ENCODE results near the gene ULK4. TPM values are rescaled to one million over a fixed set of nuclear protein-coding genes. Genes with fewer than 3 reads are reported as not detected.

Gene ULK4
- total RNA-seq, 2 experiments from 2014 or later: 21.0 to 21.6 TPM

GRCh38 chr3:41518626-41519025 lies 443.3 kb downstream of the ULK4 start:
- H3K4me3 Mint-ChIP-seq: no peak overlapping the region
- CTCF ChIA-PET: no interaction called here
- H3K9me3 Mint-ChIP-seq: peaks cover 8% of the 10 kb centered on the region
- H3K27me3 Mint-ChIP-seq: no peaks in the 10 kb centered on the region
- H3K36me3 Mint-ChIP-seq (ENCODE audit: low read depth): peaks cover 4% of the 10 kb centered on the region
- DNase-seq: no peak
- peaks cover 10% of the 10 kb centered on the region for H3K4me1 Mint-ChIP-seq
- no peak overlapping the region for H3K27ac Mint-ChIP-seq
- POLR2A ChIA-PET: no interaction called here

- Mint-ChIP-seq H3K27ac (no peak overlapping the region), H3K9me3 (peaks cover 13% of the 10 kb centered on the region), H3K36me3 (ENCODE audit: low read depth) (peaks cover 4% of the 10 kb centered on the region), H3K4me3 (no peak overlapping the region), H3K4me1 (no peaks in the 10 kb centered on the region), H3K27me3 (no peaks in the 10 kb centered on the region)
- CTCF ChIA-PET: interaction anchor here (1.1 kb wide), 1 partner anchor 14 kb away, joined by 3 read pairs; no protein-coding TSS in a partner anchor
- POLR2A ChIA-PET: no interaction called here
- no peak for DNase-seq
These were observed 453.7 kb downstream of the ULK4 start for GRCh38 chr3:41508063-41508696.

DNA sequence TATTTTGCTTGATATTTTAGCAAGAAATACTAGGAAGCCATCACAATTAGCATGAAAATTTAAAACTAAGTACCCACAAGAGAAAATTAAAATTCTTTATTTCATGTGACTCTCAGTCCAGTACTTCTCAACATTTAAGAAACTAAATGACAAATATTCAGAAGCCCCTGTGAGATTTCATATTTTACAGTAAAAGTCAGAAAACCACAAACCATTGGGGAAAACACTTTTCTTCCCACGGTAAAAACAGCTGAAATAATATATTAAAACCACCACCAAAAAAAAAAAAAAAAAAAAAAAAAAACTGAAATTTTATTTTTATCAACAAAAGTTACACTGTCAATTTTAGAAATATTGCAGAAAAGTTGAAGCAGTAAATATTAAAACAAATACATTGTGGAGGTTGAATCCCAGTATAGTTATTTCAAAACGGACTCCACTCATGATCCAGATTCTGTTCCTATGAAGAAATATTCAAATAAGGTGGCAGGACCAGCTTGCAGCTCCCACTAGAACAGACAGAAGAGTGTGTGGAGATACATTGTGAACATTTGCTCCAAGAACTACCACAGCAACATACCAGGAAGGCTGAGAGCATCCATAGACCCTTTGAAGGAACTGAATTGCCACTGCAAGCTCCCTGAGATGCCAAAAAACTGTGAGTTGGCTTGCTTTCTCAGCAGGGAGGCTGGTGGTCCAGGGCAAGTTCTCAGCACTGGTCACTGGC lies 454.4 kb downstream of the ULK4 start:
- H3K9me3 Mint-ChIP-seq: peaks cover 12% of the 10 kb centered on the region
- no peaks in the 10 kb centered on the region for H3K27me3 Mint-ChIP-seq
- no peak overlapping the region for H3K27ac Mint-ChIP-seq
- ChIA-PET POLR2A (no interaction called here), CTCF (interaction anchor here (1.1 kb wide), 1 partner anchor 14 kb away, joined by 3 read pairs; no protein-coding TSS in a partner anchor)
- no peak for DNase-seq
- H3K4me1 Mint-ChIP-seq: no peaks in the 10 kb centered on the region
- peaks cover 4% of the 10 kb centered on the region for H3K36me3 Mint-ChIP-seq (ENCODE audit: low read depth)
- no peak overlapping the region for H3K4me3 Mint-ChIP-seq

DNA sequence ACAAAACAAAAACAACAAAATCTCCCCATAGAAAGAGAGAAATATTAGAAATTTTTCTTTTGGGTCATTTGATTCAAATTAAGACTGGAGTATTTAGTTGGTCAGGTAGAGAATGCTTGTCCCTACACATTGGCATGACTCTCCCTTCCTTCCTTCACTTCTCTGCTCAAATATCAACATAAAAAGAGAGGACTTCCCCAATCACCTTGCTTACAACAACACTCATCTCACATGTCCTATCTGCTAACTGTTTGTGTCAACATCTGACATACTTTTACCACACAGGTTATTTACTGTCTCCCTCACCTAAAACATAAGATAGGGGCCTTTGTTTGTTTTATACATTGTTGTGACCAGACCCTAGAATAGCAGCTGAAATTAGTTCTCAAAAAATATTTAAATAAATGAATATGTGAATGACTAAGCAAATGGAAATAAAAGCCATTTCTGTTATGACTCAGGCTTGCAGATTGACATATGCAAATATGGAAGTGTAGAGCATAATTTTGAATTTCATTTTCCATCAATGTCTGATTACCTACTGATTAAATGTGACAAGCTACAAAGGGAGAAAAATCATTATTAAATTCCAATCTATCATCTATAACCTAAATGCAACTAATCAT lies 457.8 kb downstream of the ULK4 start:
- ChIA-PET POLR2A (no interaction called here), CTCF (no interaction called here)
- no peak for DNase-seq
- H3K36me3 Mint-ChIP-seq (ENCODE audit: low read depth): peaks cover 3% of the 10 kb centered on the region
- no peaks in the 10 kb centered on the region for H3K9me3 Mint-ChIP-seq
- H3K27ac Mint-ChIP-seq: no peak overlapping the region
- no peaks in the 10 kb centered on the region for H3K27me3 Mint-ChIP-seq
- H3K4me3 Mint-ChIP-seq: no peak overlapping the region
- no peaks in the 10 kb centered on the region for H3K4me1 Mint-ChIP-seq

DNA sequence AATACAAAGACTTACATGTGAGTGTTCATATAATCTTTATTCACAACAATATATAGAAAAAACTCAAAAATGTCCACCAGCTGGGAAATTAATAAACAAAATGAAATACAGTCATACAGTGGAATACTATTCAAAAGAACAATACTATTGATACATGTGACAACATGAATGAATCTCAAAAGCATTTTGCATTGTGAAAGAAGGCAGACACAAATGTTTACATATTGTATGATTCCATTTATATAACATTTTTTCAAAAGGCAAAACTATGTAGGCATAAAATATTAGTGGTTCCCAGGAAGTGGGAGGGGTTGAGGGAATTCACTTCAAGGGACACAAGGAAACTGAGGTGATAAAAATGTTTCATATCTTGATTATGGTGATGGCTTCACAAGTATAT lies 459.4 kb downstream of the ULK4 start:
- Mint-ChIP-seq H3K36me3 (ENCODE audit: low read depth) (no peaks in the 10 kb centered on the region), H3K27ac (no peak overlapping the region), H3K27me3 (no peaks in the 10 kb centered on the region), H3K4me1 (no peaks in the 10 kb centered on the region), H3K4me3 (no peak overlapping the region), H3K9me3 (no peaks in the 10 kb centered on the region)
- no peak for DNase-seq
- ChIA-PET POLR2A (no interaction called here), CTCF (no interaction called here)

DNA sequence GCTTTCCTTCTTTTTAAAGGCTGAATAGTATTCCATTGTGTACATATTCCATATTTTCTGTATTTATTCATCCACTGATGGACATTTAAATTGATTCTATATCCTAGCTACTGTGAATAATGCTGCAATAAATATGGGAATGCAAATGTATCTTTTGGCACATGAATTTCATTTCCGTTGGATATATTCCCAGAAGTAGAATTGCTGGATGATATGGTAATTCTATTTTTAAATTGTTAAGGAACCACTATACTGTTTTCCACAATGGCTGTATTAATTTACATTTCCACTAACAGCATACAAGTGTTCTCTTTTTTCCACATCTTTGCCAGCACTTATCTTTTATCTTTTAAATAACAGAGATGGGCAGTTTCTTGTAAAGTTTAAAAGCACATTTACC lies 459.9 kb downstream of the ULK4 start:
- H3K36me3 Mint-ChIP-seq (ENCODE audit: low read depth): no peaks in the 10 kb centered on the region
- H3K9me3 Mint-ChIP-seq: no peaks in the 10 kb centered on the region
- no peaks in the 10 kb centered on the region for H3K4me1 Mint-ChIP-seq
- H3K27me3 Mint-ChIP-seq: no peaks in the 10 kb centered on the region
- no peak overlapping the region for H3K27ac Mint-ChIP-seq
- DNase-seq: no peak
- ChIA-PET POLR2A (no interaction called here), CTCF (interaction anchor here (0.5 kb wide), 1 partner anchor 516 kb away, joined by 3 read pairs; no protein-coding TSS in a partner anchor)
- no peak overlapping the region for H3K4me3 Mint-ChIP-seq

DNA sequence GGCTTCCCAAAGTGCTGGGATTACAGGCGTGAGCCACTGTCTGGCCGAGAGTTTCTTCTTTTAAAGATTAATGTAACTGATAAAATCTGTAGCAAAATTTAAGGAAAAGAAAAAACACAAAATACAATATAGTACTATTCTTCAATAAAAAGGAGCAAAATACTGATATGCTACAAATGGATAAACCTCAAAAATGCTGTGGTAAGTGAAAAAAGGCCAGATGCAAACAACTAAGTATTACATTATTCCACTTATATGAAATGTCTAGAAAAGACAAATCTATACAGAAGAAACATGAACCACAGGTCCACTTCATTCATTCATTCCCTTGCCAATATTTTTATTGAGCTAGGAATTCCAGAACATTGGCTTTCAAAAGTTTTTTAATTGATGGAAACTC lies 463.1 kb downstream of the ULK4 start:
- Mint-ChIP-seq H3K27ac (no peak overlapping the region), H3K4me1 (no peaks in the 10 kb centered on the region), H3K9me3 (no peaks in the 10 kb centered on the region), H3K4me3 (no peak overlapping the region), H3K27me3 (no peaks in the 10 kb centered on the region), H3K36me3 (ENCODE audit: low read depth) (no peaks in the 10 kb centered on the region)
- DNase-seq: no peak
- CTCF ChIA-PET: interaction anchor here (0.7 kb wide), 1 partner anchor 32 kb away, joined by 3 read pairs; no protein-coding TSS in a partner anchor
- POLR2A ChIA-PET: interaction anchor here (0.6 kb wide), 1 partner anchor 116 kb away, joined by 3 read pairs; no protein-coding TSS in a partner anchor

DNA sequence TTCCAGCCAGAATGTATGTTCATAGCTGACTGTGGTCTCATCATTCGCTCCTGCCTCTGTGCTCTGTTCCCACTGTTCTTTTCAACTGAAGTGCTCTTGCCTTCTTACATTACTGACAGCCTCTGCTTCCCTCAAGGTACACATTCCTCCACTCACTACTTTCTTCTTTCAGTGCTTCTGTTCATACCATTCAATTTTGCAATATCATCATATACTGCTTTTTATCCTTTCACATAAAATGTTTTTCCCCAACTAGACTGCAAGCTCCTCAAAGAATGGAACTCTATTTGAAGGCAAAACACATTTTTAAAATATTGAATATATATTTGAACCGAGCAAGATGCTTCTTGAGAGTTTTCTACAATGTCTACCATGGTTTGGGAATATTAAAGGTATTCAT lies 471.5 kb downstream of the ULK4 start:
- POLR2A ChIA-PET: no interaction called here
- DNase-seq: no peak
- H3K4me1 Mint-ChIP-seq: no peaks in the 10 kb centered on the region
- no peak overlapping the region for H3K4me3 Mint-ChIP-seq
- no peaks in the 10 kb centered on the region for H3K27me3 Mint-ChIP-seq
- no peaks in the 10 kb centered on the region for H3K9me3 Mint-ChIP-seq
- no peaks in the 10 kb centered on the region for H3K36me3 Mint-ChIP-seq (ENCODE audit: low read depth)
- CTCF ChIA-PET: interaction anchor here (0.6 kb wide), 2 partner anchors 695 to 1221 kb away, joined by 3 read pairs; no protein-coding TSS in a partner anchor
- no peak overlapping the region for H3K27ac Mint-ChIP-seq

- no peak for DNase-seq
- Mint-ChIP-seq H3K4me1 (no peaks in the 10 kb centered on the region), H3K27ac (no peak overlapping the region), H3K36me3 (ENCODE audit: low read depth) (no peaks in the 10 kb centered on the region), H3K4me3 (no peak overlapping the region), H3K27me3 (no peaks in the 10 kb centered on the region), H3K9me3 (no peaks in the 10 kb centered on the region)
- CTCF ChIA-PET: no interaction called here
- POLR2A ChIA-PET: no interaction called here
These were observed 472.7 kb downstream of the ULK4 start for GRCh38 chr3:41489231-41489630.

- no peak for DNase-seq
- no peaks in the 10 kb centered on the region for H3K27me3 Mint-ChIP-seq
- no peaks in the 10 kb centered on the region for H3K36me3 Mint-ChIP-seq (ENCODE audit: low read depth)
- no peaks in the 10 kb centered on the region for H3K4me1 Mint-ChIP-seq
- CTCF ChIA-PET: no interaction called here
- H3K4me3 Mint-ChIP-seq: no peak overlapping the region
- peaks cover 2% of the 10 kb centered on the region for H3K9me3 Mint-ChIP-seq
- no peak overlapping the region for H3K27ac Mint-ChIP-seq
- POLR2A ChIA-PET: no interaction called here
These were observed 473.4 kb downstream of the ULK4 start for GRCh38 chr3:41488501-41488900.

DNA sequence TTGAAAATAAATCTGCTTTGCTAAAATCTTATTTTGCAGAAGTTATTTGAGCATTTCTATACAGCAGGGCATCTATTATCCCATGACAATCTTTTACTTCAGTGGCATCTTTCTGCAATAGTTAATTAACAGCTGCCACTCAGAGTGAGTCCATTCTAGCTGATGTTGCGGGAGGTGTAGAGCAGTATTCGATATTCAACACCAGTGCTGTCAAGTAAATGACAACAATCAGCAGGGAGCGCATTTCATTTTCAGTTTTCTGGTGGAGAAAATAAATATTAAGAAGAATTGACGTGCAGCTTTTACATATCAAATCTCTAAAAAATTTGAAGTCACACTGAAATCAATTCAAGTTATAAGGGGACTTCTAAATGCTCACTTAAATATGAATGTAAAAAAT lies 476.4 kb downstream of the ULK4 start:
- no peaks in the 10 kb centered on the region for H3K27me3 Mint-ChIP-seq
- H3K36me3 Mint-ChIP-seq (ENCODE audit: low read depth): no peaks in the 10 kb centered on the region
- H3K9me3 Mint-ChIP-seq: peaks cover 4% of the 10 kb centered on the region
- ChIA-PET POLR2A (no interaction called here), CTCF (no interaction called here)
- DNase-seq: no peak
- no peak overlapping the region for H3K4me3 Mint-ChIP-seq
- no peaks in the 10 kb centered on the region for H3K4me1 Mint-ChIP-seq
- H3K27ac Mint-ChIP-seq: no peak overlapping the region

DNA sequence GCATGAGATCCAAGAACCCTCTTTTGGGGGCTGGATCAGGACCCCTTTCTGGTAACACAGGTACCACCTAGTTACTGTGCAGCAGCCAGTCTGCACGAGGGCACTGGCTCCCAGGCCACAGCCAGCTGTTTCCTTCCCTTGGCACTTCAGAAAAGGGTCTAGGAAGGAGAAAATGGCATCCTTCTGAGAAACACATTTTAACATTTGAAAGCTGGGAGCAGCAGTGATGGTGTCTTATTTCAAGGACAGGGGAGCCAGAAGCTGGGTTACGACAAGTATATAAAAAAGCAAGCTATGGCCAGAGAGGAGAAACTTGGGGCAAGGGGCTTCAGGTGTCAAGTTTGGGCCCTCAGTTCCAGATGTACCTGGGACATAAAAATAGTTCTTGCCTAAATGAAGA lies 479.8 kb downstream of the ULK4 start:
- no peak for DNase-seq
- ChIA-PET POLR2A (no interaction called here), CTCF (no interaction called here)
- H3K4me1 Mint-ChIP-seq: no peaks in the 10 kb centered on the region
- no peak overlapping the region for H3K27ac Mint-ChIP-seq
- H3K4me3 Mint-ChIP-seq: no peak overlapping the region
- peaks cover 7% of the 10 kb centered on the region for H3K9me3 Mint-ChIP-seq
- H3K27me3 Mint-ChIP-seq: no peaks in the 10 kb centered on the region
- no peaks in the 10 kb centered on the region for H3K36me3 Mint-ChIP-seq (ENCODE audit: low read depth)

- CTCF ChIA-PET: no interaction called here
- Mint-ChIP-seq H3K4me3 (no peak overlapping the region), H3K9me3 (peaks cover 15% of the 10 kb centered on the region)
These were observed 483.6 kb downstream of the ULK4 start for GRCh38 chr3:41478278-41478677.

More at GRCh38 chr3:41478278-41478677, 483.6 kb downstream of the ULK4 start:
- no peak overlapping the region for H3K27ac Mint-ChIP-seq
- no peaks in the 10 kb centered on the region for H3K36me3 Mint-ChIP-seq (ENCODE audit: low read depth)
- DNase-seq: no peak
- H3K4me1 Mint-ChIP-seq: no peaks in the 10 kb centered on the region
- H3K27me3 Mint-ChIP-seq: no peaks in the 10 kb centered on the region
- POLR2A ChIA-PET: no interaction called here
